NCI-H748 (cell line): ENCODE data around the gene RSAD1.

Experiments used
- DNase-seq: peaks from one replicate; lab custom pipeline; 2025; ENCODE audit not compliant: unreplicated experiment; lab: John Stamatoyannopoulos, UW

RSAD1 gene

GRCh38 chr17:50457621-50458020, 21.0 kb upstream of the RSAD1 start:
- DNase-seq = no peak

GRCh38 chr17:50458270-50458669, 20.4 kb upstream of the RSAD1 start:
- DNase-seq = no peak

GRCh38 chr17:50458701-50459676, 19.7 kb upstream of the RSAD1 start:
- no peak for DNase-seq

GRCh38 chr17:50459756-50460155, 18.9 kb upstream of the RSAD1 start:
- no peak for DNase-seq

DNA sequence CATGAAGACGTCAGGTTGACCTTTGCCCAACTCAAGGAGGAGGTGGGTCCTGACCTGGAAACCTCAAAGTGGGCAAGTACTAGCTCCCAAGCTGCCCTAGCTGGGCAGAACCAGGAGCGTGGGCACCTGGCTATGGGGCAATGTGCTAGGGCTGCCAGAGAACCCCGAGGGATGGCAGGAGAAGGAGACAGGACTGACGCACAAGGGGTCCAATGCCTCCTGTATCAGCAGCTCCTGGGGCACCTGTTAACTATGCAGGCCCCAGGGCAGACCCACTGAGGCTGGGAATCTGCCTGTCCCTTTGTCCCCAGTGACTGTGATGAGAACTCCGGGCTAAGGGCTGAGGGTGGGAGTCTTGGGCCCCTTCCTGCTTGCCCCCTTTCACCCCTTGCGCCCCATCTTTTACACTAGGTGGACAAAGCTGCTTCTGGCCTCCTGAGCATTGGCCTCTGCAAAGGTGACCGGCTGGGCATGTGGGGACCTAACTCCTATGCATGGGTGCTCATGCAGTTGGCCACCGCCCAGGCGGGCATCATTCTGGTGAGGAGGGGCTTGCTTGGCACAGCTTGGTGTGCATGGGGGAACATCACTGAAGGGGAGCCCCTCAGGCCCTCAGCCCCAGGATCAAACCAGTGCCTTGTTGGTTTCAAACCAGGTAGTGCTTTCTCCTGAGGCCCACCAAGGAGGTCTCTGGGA, 17.7 kb upstream of the RSAD1 start:
- DNase-seq = no peak

- no peak for DNase-seq
Measured at GRCh38 chr17:50461550-50462132, 17.0 kb upstream of the RSAD1 start.

DNA sequence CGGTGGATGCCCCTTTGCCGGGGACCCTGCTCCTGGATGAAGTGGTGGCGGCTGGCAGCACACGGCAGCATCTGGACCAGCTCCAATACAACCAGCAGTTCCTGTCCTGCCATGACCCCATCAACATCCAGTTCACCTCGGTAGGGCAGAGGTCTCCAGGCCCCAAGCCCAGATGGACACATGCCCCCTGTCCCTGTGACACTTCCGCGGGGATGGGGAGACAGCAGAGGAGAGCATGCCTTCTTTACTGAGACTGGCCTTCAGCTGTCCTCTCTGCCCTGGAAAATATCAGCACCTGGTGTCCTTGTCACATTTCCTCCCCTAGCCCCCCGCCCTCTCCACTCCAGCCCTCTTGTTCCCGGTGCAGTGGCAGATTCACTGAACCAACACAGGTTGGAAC, 16.2 kb upstream of the RSAD1 start:
- DNase-seq = no peak

DNA sequence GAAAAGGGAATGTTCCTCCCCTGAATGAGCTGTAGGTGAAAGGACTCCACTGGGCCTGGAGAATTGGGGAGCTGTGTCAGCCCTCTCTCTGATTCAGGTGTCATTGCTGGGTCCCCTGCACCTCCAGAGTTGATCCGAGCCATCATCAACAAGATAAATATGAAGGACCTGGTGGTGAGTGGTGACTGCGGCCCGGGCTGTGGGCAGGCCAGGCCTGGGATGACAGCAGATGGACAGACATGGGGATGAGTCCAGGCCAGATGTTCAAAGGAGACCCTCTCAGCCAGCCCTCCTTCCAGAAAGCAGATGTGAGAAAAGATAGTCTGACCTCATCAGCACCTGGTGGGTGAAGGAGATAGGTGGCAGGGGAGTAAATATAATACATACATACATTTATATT, 14.5 kb upstream of the RSAD1 start:
- no peak for DNase-seq

DNA sequence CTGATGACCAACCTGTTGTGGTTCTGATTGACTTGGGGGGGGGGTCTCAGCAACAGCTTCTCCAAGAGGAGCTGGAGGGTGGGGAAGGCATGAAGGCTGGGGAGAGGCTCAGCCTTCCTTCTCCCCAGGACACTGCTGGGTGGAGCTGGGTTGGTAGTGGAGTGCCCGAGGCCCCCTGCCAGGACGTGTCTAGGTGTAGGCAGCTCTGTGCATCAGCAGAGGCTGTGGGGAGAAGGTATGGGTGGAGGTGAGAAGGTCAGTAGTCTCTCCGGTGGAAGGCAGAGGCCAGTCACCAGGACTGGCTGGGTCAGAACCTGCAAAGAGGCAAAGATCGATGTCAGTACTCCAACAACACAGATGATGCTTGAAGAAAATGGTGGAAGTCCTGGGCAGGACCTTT, 13.9 kb upstream of the RSAD1 start:
- no peak for DNase-seq

GRCh38 chr17:50465171-50465570, 13.5 kb upstream of the RSAD1 start:
- no peak for DNase-seq

DNA sequence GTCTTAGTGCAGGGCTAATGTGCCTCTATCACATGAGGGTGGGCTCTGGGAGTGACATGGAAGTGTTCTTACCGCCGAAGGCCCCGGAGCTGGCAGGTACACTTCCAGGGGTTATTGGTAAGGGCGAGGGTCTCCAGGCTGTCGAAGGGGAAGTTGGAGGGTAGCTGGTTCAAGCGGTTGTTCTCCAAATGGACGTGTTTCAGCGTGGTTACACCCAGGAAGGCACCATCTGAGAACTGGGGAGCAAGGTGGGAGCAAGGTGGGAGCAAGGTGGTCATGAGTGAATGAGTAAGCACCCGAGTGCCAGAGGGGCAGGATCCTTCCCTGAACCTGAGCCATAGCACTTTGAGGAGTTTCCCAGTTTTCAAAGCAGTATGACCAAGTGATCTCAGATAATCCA, 13.0 kb upstream of the RSAD1 start:
- no peak for DNase-seq

DNA sequence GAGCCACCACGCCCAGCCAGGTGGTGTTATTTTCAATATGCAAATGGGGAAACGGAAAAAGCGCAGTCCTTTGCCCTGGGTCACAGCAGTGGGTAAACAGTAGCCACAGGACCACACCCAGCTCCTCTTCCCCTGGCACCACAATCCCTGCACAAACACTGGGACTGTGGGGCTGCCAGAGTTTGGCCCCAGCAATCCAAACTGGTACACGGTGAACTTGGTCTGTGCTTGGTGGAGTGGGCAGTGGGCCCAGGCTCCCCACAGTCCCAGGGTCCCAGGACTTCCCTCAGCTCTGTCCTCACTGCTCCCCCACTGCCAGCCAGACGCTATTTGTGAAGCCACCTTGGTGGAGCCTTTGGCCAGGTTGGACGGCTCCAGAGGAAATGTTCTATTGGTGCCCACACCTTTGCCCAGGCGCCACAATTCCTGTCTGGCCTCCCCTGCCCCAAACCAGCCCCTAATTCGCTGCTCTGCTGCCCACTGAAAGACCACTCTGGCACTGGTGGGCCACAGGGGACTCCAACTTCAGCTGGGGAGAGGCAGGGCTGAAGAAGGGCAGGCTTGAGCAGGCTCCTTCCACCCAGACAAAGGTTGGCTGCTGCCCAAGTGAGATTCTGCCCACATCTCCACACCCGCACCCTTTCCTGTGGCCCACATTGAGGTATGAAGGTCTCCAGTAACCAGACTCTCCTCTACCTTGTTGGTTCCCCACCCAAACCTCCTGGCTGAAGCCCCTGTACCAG, 12.1 kb upstream of the RSAD1 start:
- DNase-seq = peak; percentile 44

DNA sequence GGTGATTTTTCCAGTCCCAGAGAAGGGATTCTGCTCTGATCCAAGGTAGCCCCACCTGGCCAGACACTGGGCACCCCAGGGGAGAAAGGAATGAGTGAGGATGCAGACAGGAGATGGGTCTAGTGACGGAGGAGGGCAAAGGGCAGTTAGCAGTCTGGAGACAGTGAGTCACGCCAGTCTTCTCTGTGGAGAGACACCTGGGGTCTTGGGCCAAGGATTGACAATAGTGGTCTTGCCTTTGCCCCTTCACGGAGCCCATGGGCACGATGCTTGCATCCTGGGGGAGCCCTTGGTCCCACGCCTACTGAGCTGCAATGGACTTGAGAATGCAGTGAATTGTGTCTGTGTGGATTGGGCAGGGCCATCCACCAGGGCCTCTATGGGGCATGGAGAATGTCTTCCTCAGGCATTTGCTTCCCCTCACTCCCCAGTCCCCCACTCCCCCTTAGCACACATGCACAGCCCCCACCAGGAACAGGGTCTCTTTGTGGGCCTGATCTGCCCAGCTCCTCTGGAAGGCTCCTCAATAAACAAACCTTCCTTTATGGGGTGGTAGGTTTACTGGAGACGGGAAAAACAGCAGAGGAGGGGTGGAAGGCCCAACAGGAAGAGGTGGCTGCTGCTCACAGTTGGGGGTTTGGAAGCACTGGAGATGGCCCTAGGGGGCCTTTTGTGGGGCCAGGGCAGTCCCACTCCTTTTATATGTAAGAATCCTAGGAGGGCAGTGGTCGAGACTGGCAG, 11.4 kb upstream of the RSAD1 start:
- DNase-seq = no peak

GRCh38 chr17:50467855-50468303, 10.8 kb upstream of the RSAD1 start:
- DNase-seq = no peak

- peak; percentile 48 for DNase-seq
Measured at GRCh38 chr17:50468304-50469207, 10.1 kb upstream of the RSAD1 start, which contains the start of gene CHAD. Gene CHAD, minus strand, starts transcription at chr17:50468880. Its CDS starts 67 bp downstream, at chr17:50468813.

DNA sequence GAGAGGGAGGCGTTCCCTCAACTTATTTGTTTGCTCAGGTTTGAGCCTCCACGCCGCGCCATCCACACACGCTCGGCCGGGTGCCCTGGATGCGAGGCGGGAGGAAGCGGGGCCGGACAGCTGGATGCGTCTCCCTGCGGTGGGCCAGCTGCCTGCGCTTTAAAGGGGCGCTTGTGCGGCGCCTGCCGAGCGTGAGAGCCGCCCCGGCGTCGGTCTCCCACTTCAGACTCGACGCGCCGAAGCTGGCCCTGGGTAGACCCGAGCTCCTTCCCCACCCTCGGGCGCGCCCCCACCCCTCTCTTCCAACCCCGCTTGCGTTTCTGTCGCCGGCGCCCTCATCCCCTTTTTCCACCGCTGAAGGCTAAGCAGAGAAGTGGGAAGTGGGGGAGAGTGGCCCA, 9.5 kb upstream of the RSAD1 start:
- peak; percentile 48 for DNase-seq

- no peak for DNase-seq
Measured at GRCh38 chr17:50469671-50470305, 8.9 kb upstream of the RSAD1 start.

GRCh38 chr17:50470426-50470825, 8.2 kb upstream of the RSAD1 start:
- no peak for DNase-seq
